Fibroblast of lung (primary cell): Measurements from ENCODE around the gene ITFG1. TPM values are rescaled to one million over a fixed set of nuclear protein-coding genes. Genes with fewer than 3 reads are reported as not detected.

Source experiments
- DNase-seq, 2 donors: peaks; one replicate each; pipeline versions ENCODE4 v3.0.0 to v3.0.0-alpha.2; 2010; ENCODE audit warnings: low read depth in 2 of 2
- H2AFZ ChIP-seq: 2 replicates; pipeline ENCODE4 v1.5.1; 2012; ENCODE audit warnings: low read length, control low read depth, inconsistent platforms
- H3K27ac ChIP-seq: 2 replicates; pipeline ENCODE4 v1.5.1; 2011; ENCODE audit warnings: low read length, control low read depth; ENCODE audit not compliant: insufficient read depth
- H3K27me3 ChIP-seq: 2 replicates; pipeline ENCODE4 v1.5.1; 2011; ENCODE audit warnings: mild to moderate bottlenecking, low read length; ENCODE audit not compliant: control insufficient read depth, insufficient read depth
- H3K36me3 ChIP-seq: 2 replicates; pipeline ENCODE4 v1.5.1; 2011; ENCODE audit warnings: low read length; ENCODE audit not compliant: control insufficient read depth, insufficient read depth
- H3K4me1 ChIP-seq: 2 replicates; pipeline ENCODE4 v1.5.1; 2011; ENCODE audit warnings: low read length; ENCODE audit not compliant: control insufficient read depth, insufficient read depth; ENCODE audit errors: extremely low read depth
- H3K4me2 ChIP-seq: 2 replicates; pipeline ENCODE4 v1.5.1; 2011; ENCODE audit warnings: low read length, control low read depth; ENCODE audit not compliant: insufficient read depth; ENCODE audit errors: extremely low read depth
- H3K4me3 ChIP-seq, 4 experiments: fragments of 200-600 bp in 1 of 4; sonication (generic) in 1 of 4; replicated peaks in 1 of 4; 2 replicates each; pipeline ENCODE4 v1.5.1; 2011 to 2016; ENCODE audit warnings: low read length in 4 of 4, low read depth in 3 of 4, mild to moderate bottlenecking in 3 of 4, control low read depth in 2 of 4, inconsistent platforms in 1 of 4, mixed read lengths in 1 of 4; ENCODE audit not compliant: insufficient read depth in 1 of 4; ENCODE audit errors: control extremely low read depth in 1 of 4
- H3K79me2 ChIP-seq: 2 replicates; pipeline ENCODE4 v1.5.1; 2012; ENCODE audit warnings: mild to moderate bottlenecking, low read length, inconsistent platforms; ENCODE audit not compliant: control insufficient read depth, insufficient read depth
- H3K9ac ChIP-seq: 2 replicates; pipeline ENCODE4 v1.5.1; 2011; ENCODE audit warnings: mild to moderate bottlenecking, low read length, control low read depth; ENCODE audit not compliant: insufficient read depth
- H3K9me3 ChIP-seq: 2 replicates; pipeline ENCODE4 v1.5.1; 2012; ENCODE audit warnings: low read depth, low read length; ENCODE audit not compliant: control insufficient read depth, insufficient read depth
- H4K20me1 ChIP-seq: 2 replicates; pipeline ENCODE4 v1.5.1; 2011; ENCODE audit warnings: low read length; ENCODE audit not compliant: control insufficient read depth, insufficient read depth; ENCODE audit errors: extremely low read depth
- EZH2 ChIP-seq: IDR thresholded peaks from 2 replicates; pipeline ENCODE4 v1.5.1; 2012; ENCODE audit warnings: low read length, control low read depth, mild to moderate bottlenecking; ENCODE audit errors: missing control alignments
- polyA plus RNA-seq, 2 donors: library from polyadenylated mRNA; depleted of rRNA in 1 of 2; stranded (reverse) in 1 of 2; unstranded in 1 of 2; fragments of >200 nt; gene quantifications; 2 replicates each; pipeline ENCODE4 v1.2.1, GENCODE V29; 2011 to 2012; ENCODE audit warnings: missing spikeins in 1 of 2
- total RNA-seq: library from RNA; depleted of rRNA; stranded (reverse); fragments of >200 nt; gene quantifications from 2 replicates; pipeline ENCODE4 v1.2.1, GENCODE V29; 2014
- TF ChIP-seq, protein P1 (sequence below), 2 donors: IDR thresholded peaks in 1 of 2; conservative IDR thresholded peaks in 1 of 2; 1 replicate in 1 of 2; 2 replicates in 1 of 2; pipeline ENCODE4 v1.5.1; 2011 to 2012; ENCODE audit warnings: low read length in 2 of 2, control low read depth in 1 of 2, inconsistent platforms in 1 of 2, low read depth in 1 of 2, mild to moderate bottlenecking in 1 of 2

The ITFG1 gene
- total and polyA plus RNA-seq, 2 donors (not counting 1 experiment from before 2014, with no cell fraction given): 96.1 to 111 TPM

DNA sequence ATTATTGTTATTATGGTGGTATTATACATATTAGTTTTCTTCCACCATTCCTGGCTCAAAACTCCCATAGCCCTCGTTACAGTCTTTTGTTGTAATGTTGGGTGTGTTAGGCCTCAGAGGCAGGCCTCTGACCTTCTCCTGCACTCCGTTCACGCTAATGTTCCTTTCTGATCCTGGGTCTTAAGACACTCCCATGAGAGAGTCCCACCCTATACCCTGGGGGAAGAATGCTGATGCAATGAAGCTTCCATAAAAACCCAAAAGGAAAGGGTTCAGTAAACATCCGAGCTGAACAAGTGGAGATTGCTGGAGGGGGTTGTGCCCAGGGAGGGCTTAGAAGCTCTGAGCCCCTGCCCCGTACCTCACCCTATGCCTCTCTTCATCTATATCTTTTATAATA is 175.9 kb downstream of the ITFG1 start:
- Histone ChIP-seq H3K9ac (no peak overlapping the region), H3K36me3 (no peaks in the 10 kb centered on the region), H3K4me2 (no peak overlapping the region), H3K4me3 (no peak overlapping the region), H3K79me2 (no peaks in the 10 kb centered on the region), H3K9me3 (no peaks in the 10 kb centered on the region), H3K27me3 (no peaks in the 10 kb centered on the region), H3K4me1 (no peaks in the 10 kb centered on the region), H4K20me1 (no peaks in the 10 kb centered on the region), H3K27ac (no peak overlapping the region), H2AFZ (no peak overlapping the region)
- TF ChIP-seq, protein P1, sequence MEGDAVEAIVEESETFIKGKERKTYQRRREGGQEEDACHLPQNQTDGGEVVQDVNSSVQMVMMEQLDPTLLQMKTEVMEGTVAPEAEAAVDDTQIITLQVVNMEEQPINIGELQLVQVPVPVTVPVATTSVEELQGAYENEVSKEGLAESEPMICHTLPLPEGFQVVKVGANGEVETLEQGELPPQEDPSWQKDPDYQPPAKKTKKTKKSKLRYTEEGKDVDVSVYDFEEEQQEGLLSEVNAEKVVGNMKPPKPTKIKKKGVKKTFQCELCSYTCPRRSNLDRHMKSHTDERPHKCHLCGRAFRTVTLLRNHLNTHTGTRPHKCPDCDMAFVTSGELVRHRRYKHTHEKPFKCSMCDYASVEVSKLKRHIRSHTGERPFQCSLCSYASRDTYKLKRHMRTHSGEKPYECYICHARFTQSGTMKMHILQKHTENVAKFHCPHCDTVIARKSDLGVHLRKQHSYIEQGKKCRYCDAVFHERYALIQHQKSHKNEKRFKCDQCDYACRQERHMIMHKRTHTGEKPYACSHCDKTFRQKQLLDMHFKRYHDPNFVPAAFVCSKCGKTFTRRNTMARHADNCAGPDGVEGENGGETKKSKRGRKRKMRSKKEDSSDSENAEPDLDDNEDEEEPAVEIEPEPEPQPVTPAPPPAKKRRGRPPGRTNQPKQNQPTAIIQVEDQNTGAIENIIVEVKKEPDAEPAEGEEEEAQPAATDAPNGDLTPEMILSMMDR (conservative IDR thresholded peaks at IDR 0.05 in 1 of 2, IDR thresholded peaks at IDR 0.05 in 1 of 2; ENCODE audit: low read depth in 1 of 2, low read length in 2 of 2): no peak
- TF ChIP-seq EZH2: no peak
- no peak for DNase-seq

DNA sequence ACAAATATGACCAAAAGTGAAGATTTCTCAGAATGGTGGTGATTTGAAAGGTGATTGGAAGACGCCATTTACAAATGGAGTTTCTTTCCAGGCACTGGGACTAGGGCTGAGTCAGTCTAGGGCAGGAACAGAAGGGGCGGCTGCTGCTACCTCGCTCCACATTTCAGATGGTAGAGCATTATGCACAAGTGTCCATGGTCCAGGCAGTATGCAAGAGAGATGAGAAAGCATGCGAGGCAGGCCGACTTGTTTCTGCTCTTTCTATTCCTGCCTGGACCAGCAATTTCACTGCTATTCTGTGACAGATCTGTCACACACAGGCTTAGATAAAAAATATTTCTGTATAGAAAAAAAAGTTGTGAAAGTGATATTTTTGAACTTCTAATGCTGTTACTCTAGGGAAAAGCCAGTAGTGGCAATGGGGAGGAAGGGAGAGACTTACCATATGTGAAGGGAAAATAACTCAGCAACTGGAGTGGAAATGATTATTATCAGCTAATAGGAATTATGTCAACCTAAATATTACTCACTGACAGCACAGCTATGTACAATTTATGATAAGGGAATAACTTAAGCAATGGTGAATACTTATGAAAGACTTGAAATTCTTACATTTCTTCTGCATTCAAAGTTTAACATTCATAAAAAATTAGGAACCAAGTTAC is 182.4 kb downstream of the ITFG1 start:
- TF ChIP-seq EZH2: no peak
- TF ChIP-seq, protein P1 (conservative IDR thresholded peaks at IDR 0.05 in 1 of 2, IDR thresholded peaks at IDR 0.05 in 1 of 2; ENCODE audit: low read depth in 1 of 2, low read length in 2 of 2): no peak
- no peak overlapping the region for H3K9ac ChIP-seq
- H3K79me2 ChIP-seq: no peaks in the 10 kb centered on the region
- no peaks in the 10 kb centered on the region for H3K36me3 ChIP-seq
- no peak overlapping the region for H3K4me3 ChIP-seq
- H3K27ac ChIP-seq: no peak overlapping the region
- H3K4me2 ChIP-seq: no peak overlapping the region
- H3K4me1 ChIP-seq: no peaks in the 10 kb centered on the region
- peak in 1 of 2 donors; percentile 47 for DNase-seq
- H3K9me3 ChIP-seq: no peaks in the 10 kb centered on the region
- H4K20me1 ChIP-seq: no peaks in the 10 kb centered on the region
- H2AFZ ChIP-seq: no peak overlapping the region
- no peaks in the 10 kb centered on the region for H3K27me3 ChIP-seq

DNA sequence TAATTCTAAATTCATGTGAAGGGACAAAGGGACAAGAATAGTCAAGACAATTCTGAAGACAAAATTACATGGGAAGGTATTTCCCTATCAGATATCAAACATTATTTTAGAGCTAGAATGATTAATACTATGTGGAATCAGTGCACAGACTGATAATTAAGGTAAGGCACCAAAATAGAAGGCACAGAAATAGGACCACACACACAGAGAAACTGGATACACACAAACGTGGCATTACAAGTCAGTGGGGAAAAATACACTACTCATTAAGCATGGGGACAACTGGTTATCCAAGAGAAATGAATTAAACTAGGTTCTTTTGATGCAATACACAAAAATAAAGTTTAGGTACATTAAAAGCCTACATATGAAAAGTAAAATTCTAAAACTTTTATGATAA is 184.3 kb downstream of the ITFG1 start:
- H3K79me2 ChIP-seq: no peaks in the 10 kb centered on the region
- no peaks in the 10 kb centered on the region for H3K27me3 ChIP-seq
- DNase-seq: no peak
- no peaks in the 10 kb centered on the region for H3K9me3 ChIP-seq
- H3K4me1 ChIP-seq: no peaks in the 10 kb centered on the region
- no peak overlapping the region for H3K27ac ChIP-seq
- H3K4me2 ChIP-seq: no peak overlapping the region
- H2AFZ ChIP-seq: no peak overlapping the region
- TF ChIP-seq, protein P1 (conservative IDR thresholded peaks at IDR 0.05 in 1 of 2, IDR thresholded peaks at IDR 0.05 in 1 of 2; ENCODE audit: low read depth in 1 of 2, low read length in 2 of 2): no peak
- no peak for TF ChIP-seq EZH2
- H3K4me3 ChIP-seq: no peak overlapping the region
- H3K9ac ChIP-seq: no peak overlapping the region
- H4K20me1 ChIP-seq: no peaks in the 10 kb centered on the region
- H3K36me3 ChIP-seq: no peaks in the 10 kb centered on the region
